Caco-2 (cell line): Measurements from ENCODE around the gene PNPLA8. TPM values are rescaled to one million over a fixed set of nuclear protein-coding genes. Genes with fewer than 3 reads are reported as not detected.

Source experiments
- BruUV-seq: library from RNA; stranded (reverse); fragments of 400-500 nt; replicated peaks from 2 replicates; lab custom pipeline; 2021; lab: Mats Ljungman, UMichigan
- CTCF ChIA-PET: fragments of 300-600 bp; sonication (Branson Sonifier 250); formaldehyde crosslinking; loops from one replicate; lab custom pipeline; 2022; ENCODE audit warnings: antibody characterized with exemption; lab: Charles Lee
- POLR2A ChIA-PET: fragments of 300-600 bp; sonication (Branson Sonifier 250); formaldehyde crosslinking; loops from one replicate; lab custom pipeline; 2022; ENCODE audit warnings: antibody characterized with exemption; lab: Charles Lee
- DNase-seq, 2 experiments: peaks; one replicate each; pipeline versions ENCODE4 v3.0.0 to v3.0.0-alpha.2; 2020 to 2022
- H3K27me3 ChIP-seq: replicated peaks from 2 replicates; pipeline ENCODE4 v1.6.0; 2011; ENCODE audit warnings: low read length; ENCODE audit not compliant: control insufficient read depth, insufficient read depth
- H3K36me3 ChIP-seq: 2 replicates; pipeline ENCODE4 v1.5.1; 2011; ENCODE audit warnings: low read length; ENCODE audit not compliant: control insufficient read depth, insufficient read depth
- H3K4me1 ChIP-seq: fragments of 250-450 bp; sonication (Bioruptor Pico); 2 replicates; pipeline ENCODE4 v1.5.1; 2020; ENCODE audit warnings: mild to moderate bottlenecking
- H3K4me3 ChIP-seq: 2 replicates; pipeline ENCODE4 v1.5.1; 2011; ENCODE audit warnings: low read depth, mild to moderate bottlenecking, control low read depth, low read length
- H3K9me3 ChIP-seq: fragments of 250-450 bp; sonication (Bioruptor Pico); 2 replicates; pipeline ENCODE4 v1.5.1; 2020; ENCODE audit warnings: mild to moderate bottlenecking, moderate library complexity
- H3K27ac Mint-ChIP-seq: one replicate; pipeline ENCODE4 v1.8.0; 2022; ENCODE audit warnings: mixed read lengths; ENCODE audit not compliant: unreplicated experiment
- H3K27me3 Mint-ChIP-seq: one replicate; pipeline ENCODE4 v1.8.0; 2022; ENCODE audit warnings: mixed read lengths; ENCODE audit not compliant: insufficient read depth, unreplicated experiment
- H3K36me3 Mint-ChIP-seq: one replicate; pipeline ENCODE4 v1.8.0; 2022; ENCODE audit warnings: mild to moderate bottlenecking, mixed read lengths; ENCODE audit not compliant: insufficient read depth, unreplicated experiment
- H3K4me1 Mint-ChIP-seq: one replicate; pipeline ENCODE4 v1.8.0; 2022; ENCODE audit warnings: low read depth, mixed read lengths; ENCODE audit not compliant: unreplicated experiment
- H3K4me3 Mint-ChIP-seq: one replicate; pipeline ENCODE4 v1.8.0; 2022; ENCODE audit warnings: mild to moderate bottlenecking, moderate library complexity, mixed read lengths; ENCODE audit not compliant: unreplicated experiment
- H3K9me3 Mint-ChIP-seq: one replicate; pipeline ENCODE4 v1.8.0; 2022; ENCODE audit warnings: mixed read lengths; ENCODE audit not compliant: unreplicated experiment
- intact Hi-C: fragments of 100-400 bp; cut with micrococcal nuclease; formaldehyde crosslinking; loops from one replicate; pipeline ENCODE4 v1.10.0; 2022; ENCODE audit not compliant: unreplicated experiment
- total RNA-seq: library from RNA; stranded (reverse); gene quantifications from 2 replicates; pipeline ENCODE4 v1.2.3, GENCODE V29; 2022
- TF ChIP-seq, protein P1 (sequence below), 2 experiments: fragments of 200-600 bp in 1 of 2; IDR thresholded peaks; 1 replicate in 1 of 2; 2 replicates in 1 of 2; pipeline versions ENCODE4 v1.5.1 to v1.8.0; 2011 to 2022; ENCODE audit warnings: antibody characterized with exemption in 1 of 2, control low read depth in 1 of 2, inconsistent platforms in 1 of 2, low read depth in 1 of 2, low read length in 1 of 2, mild to moderate bottlenecking in 1 of 2, moderate library complexity in 1 of 2; ENCODE audit not compliant: insufficient read depth in 1 of 2, severe bottlenecking in 1 of 2, unreplicated experiment in 1 of 2

PNPLA8 gene
- total RNA-seq, 1 experiment from 2014 or later: 15.3 TPM

DNA sequence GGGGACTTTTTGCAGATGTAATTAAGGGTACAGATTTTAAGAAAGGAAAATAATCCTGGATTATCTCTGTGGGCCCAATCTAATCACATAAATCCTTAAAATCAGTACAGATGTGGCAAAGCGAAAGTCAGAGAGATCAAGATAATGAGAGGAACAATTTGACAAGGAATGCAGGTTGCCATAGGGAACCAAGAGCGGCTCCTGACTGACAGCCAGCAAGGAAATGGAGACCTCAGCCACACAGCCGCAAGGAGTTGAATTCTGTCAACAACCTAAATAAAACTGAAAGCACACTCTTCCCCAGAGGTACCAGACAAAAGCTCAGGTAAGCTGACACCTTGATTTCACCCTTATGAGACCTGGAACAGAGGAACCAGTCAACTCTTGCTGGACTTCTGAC lies 3.4 kb upstream of the PNPLA8 start:
- H3K27ac Mint-ChIP-seq: no peak overlapping the region
- TF ChIP-seq, protein P1, sequence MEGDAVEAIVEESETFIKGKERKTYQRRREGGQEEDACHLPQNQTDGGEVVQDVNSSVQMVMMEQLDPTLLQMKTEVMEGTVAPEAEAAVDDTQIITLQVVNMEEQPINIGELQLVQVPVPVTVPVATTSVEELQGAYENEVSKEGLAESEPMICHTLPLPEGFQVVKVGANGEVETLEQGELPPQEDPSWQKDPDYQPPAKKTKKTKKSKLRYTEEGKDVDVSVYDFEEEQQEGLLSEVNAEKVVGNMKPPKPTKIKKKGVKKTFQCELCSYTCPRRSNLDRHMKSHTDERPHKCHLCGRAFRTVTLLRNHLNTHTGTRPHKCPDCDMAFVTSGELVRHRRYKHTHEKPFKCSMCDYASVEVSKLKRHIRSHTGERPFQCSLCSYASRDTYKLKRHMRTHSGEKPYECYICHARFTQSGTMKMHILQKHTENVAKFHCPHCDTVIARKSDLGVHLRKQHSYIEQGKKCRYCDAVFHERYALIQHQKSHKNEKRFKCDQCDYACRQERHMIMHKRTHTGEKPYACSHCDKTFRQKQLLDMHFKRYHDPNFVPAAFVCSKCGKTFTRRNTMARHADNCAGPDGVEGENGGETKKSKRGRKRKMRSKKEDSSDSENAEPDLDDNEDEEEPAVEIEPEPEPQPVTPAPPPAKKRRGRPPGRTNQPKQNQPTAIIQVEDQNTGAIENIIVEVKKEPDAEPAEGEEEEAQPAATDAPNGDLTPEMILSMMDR (IDR thresholded peaks at IDR 0.05; ENCODE audit: insufficient read depth in 1 of 2, low read depth in 1 of 2, low read length in 1 of 2, severe bottlenecking in 1 of 2, unreplicated experiment in 1 of 2): no peak
- peaks cover 2% of the 10 kb centered on the region for H3K27me3 Mint-ChIP-seq
- no peak overlapping the region for H3K4me3 Mint-ChIP-seq
- no peaks in the 10 kb centered on the region for H3K27me3 ChIP-seq
- no peak for DNase-seq
- peaks cover 12% of the 10 kb centered on the region for H3K4me1 Mint-ChIP-seq
- POLR2A ChIA-PET: no interaction called here
- no peaks in the 10 kb centered on the region for H3K36me3 ChIP-seq
- no peaks in the 10 kb centered on the region for H3K9me3 ChIP-seq
- intact Hi-C loops: loop anchor here (10.0 kb wide), 1 partner anchor 515 kb away; no protein-coding TSS in a partner anchor
- no peak overlapping the region for H3K4me3 ChIP-seq
- H3K36me3 Mint-ChIP-seq: peaks cover 9% of the 10 kb centered on the region
- H3K4me1 ChIP-seq: peaks cover 5% of the 10 kb centered on the region
- BruUV-seq: no TSS peak
- H3K9me3 Mint-ChIP-seq: no peaks in the 10 kb centered on the region
- CTCF ChIA-PET: no interaction called here

DNA sequence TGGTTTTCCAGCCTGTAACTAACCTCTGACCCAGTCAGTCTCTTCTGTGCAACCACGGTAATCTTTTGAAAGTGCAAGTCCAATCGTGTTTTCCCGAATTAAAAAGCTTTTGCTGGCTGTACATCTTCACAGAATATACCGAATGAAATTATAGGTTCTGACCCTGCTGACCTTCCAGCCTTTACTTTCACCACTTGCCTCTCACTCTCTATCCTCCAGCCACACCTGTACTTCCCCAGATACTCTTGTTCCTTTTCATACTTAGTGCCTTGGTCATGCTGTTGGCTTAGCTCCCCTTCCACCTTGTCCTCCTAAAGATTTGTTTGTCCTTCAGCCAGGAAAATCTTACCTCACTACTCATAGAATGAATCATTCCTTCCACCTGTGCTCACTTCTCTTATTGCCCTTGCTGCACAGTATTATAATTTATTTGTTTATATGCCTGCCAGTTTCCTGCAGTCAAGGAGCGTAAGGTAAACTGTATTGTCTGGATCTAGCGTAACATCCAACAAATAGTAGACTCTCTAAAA lies 2.3 kb upstream of the PNPLA8 start:
- peaks cover 15% of the 10 kb centered on the region for H3K4me1 ChIP-seq
- POLR2A ChIA-PET: no interaction called here
- Mint-ChIP-seq H3K4me1 (peaks cover 23% of the 10 kb centered on the region), H3K36me3 (peaks cover 9% of the 10 kb centered on the region), H3K27ac (peak overlapping the region; percentile 1), H3K4me3 (peak overlapping the region; percentile 2), H3K27me3 (no peaks in the 10 kb centered on the region), H3K9me3 (no peaks in the 10 kb centered on the region)
- no peak overlapping the region for H3K4me3 ChIP-seq
- H3K9me3 ChIP-seq: no peaks in the 10 kb centered on the region
- H3K36me3 ChIP-seq: no peaks in the 10 kb centered on the region
- CTCF ChIA-PET: no interaction called here
- no TSS peak for BruUV-seq
- intact Hi-C loops: loop anchor here (10.0 kb wide), 1 partner anchor 513 kb away; no protein-coding TSS in a partner anchor
- no peaks in the 10 kb centered on the region for H3K27me3 ChIP-seq
- TF ChIP-seq, protein P1 (IDR thresholded peaks at IDR 0.05; ENCODE audit: insufficient read depth in 1 of 2, low read depth in 1 of 2, low read length in 1 of 2, severe bottlenecking in 1 of 2, unreplicated experiment in 1 of 2): no peak
- DNase-seq: no peak

- Histone ChIP-seq H3K4me1 (peaks cover 25% of the 10 kb centered on the region), H3K9me3 (no peaks in the 10 kb centered on the region), H3K36me3 (no peaks in the 10 kb centered on the region), H3K27me3 (no peaks in the 10 kb centered on the region), H3K4me3 (peak overlapping the region; percentile 74)
- Mint-ChIP-seq H3K4me1 (peaks cover 31% of the 10 kb centered on the region), H3K36me3 (peaks cover 9% of the 10 kb centered on the region), H3K27me3 (no peaks in the 10 kb centered on the region), H3K9me3 (no peaks in the 10 kb centered on the region), H3K27ac (peak overlapping the region; percentile 91), H3K4me3 (peak overlapping the region; percentile 98)
- ChIA-PET POLR2A (interaction anchor here (1.5 kb wide), 1 partner anchor 55 kb away, joined by 8 read pairs; no protein-coding TSS in a partner anchor), CTCF (no interaction called here)
- DNase-seq: no peak
- TF ChIP-seq, protein P1 (IDR thresholded peaks at IDR 0.05; ENCODE audit: insufficient read depth in 1 of 2, low read depth in 1 of 2, low read length in 1 of 2, severe bottlenecking in 1 of 2, unreplicated experiment in 1 of 2): no peak
- BruUV-seq: TSS peak; percentile 97
- intact Hi-C loops: loop anchor here (1.0 to 10.0 kb wide), 4 partner anchors 44 to 512 kb away; no protein-coding TSS in a partner anchor
Observed at GRCh38 chr7:108526768-108527017, 758 bp upstream of the PNPLA8 start.
